NK-92 (cell line): ENCODE data around the gene PRSS33.

ENCODE experiments used
- DNase-seq: peaks from one replicate; lab custom pipeline; 2025; ENCODE audit not compliant: unreplicated experiment; lab: John Stamatoyannopoulos, UW

Gene PRSS33

GRCh38 chr16:2799859-2800226 lies 12.5 kb upstream of the PRSS33 start:
- DNase-seq = no peak

- DNase-seq = no peak
Measured at GRCh38 chr16:2799205-2799858, 12.0 kb upstream of the PRSS33 start.

GRCh38 chr16:2798723-2799204 lies 11.4 kb upstream of the PRSS33 start:
- DNase-seq = no peak

GRCh38 chr16:2795395-2796143 lies 8.2 kb upstream of the PRSS33 start:
- DNase-seq = no peak

GRCh38 chr16:2792940-2793339 lies 5.6 kb upstream of the PRSS33 start:
- no peak for DNase-seq

GRCh38 chr16:2791174-2791573 lies 3.8 kb upstream of the PRSS33 start:
- no peak for DNase-seq

- no peak for DNase-seq
Measured at GRCh38 chr16:2790631-2791030, 3.3 kb upstream of the PRSS33 start.

- no peak for DNase-seq
Measured at GRCh38 chr16:2787961-2788360, 601 bp upstream of the PRSS33 start.

- DNase-seq = no peak
Measured at GRCh38 chr16:2786826-2787151, 571 bp downstream of the PRSS33 start.

GRCh38 chr16:2786061-2786825 lies 1.1 kb downstream of the PRSS33 start:
- no peak for DNase-seq

GRCh38 chr16:2785101-2785991 lies 2.0 kb downstream of the PRSS33 start:
- no peak for DNase-seq

GRCh38 chr16:2784358-2785100 lies 2.8 kb downstream of the PRSS33 start:
- DNase-seq = no peak

GRCh38 chr16:2783581-2784357 lies 3.6 kb downstream of the PRSS33 start:
- no peak for DNase-seq

GRCh38 chr16:2782583-2783351 lies 4.6 kb downstream of the PRSS33 start:
- DNase-seq = no peak

- DNase-seq = no peak
Measured at GRCh38 chr16:2779978-2780898, 7.1 kb downstream of the PRSS33 start.

- DNase-seq = no peak
Measured at GRCh38 chr16:2779151-2779920, 8.0 kb downstream of the PRSS33 start.

GRCh38 chr16:2778630-2778958 lies 8.8 kb downstream of the PRSS33 start:
- DNase-seq = no peak
